GM12878 (cell line): ENCODE results near the gene BBS4. TPM values are rescaled to one million over a fixed set of nuclear protein-coding genes. Genes with fewer than 3 reads are reported as not detected.
"Not testable (repeated sequence)": the region's sequence is repeated elsewhere in the genome, so short reads cannot be mapped to it uniquely, and the experiment has no call there.

Experiments used
- ATAC-seq: fragments of 200-7000 bp; cut with Tn5 transposase; 3 replicates; pipeline ENCODE4 v1.9.1; 2020; ENCODE audit warnings: mild to moderate bottlenecking, moderate library complexity
- BruUV-seq: library from RNA; stranded (reverse); fragments of 400-500 nt; replicated peaks from 2 replicates; lab custom pipeline; 2021; lab: Mats Ljungman, UMichigan
- CTCF ChIA-PET: fragments of 300-600 bp; sonication (Branson Sonifier 250); formaldehyde crosslinking; extraction: SDS; loops from one replicate; lab custom pipeline; 2021; ENCODE audit warnings: inconsistent platforms; lab: Yijun Ruan, JAX
- POLR2A ChIA-PET: fragments of 350-600 bp; formaldehyde crosslinking; extraction: SDS; loops from one replicate; lab custom pipeline; 2021; ENCODE audit warnings: inconsistent platforms; lab: Charles Lee
- RAD21 ChIA-PET: fragments of 300-600 bp; sonication (Branson Sonifier 250); formaldehyde crosslinking; loops from one replicate; lab custom pipeline; 2023; ENCODE audit warnings: antibody characterized with exemption; ENCODE audit not compliant: unreplicated experiment; lab: Charles Lee
- SMC1A ChIA-PET: fragments of 300-600 bp; sonication (Branson Sonifier 250); formaldehyde crosslinking; loops from one replicate; lab custom pipeline; 2023; ENCODE audit not compliant: unreplicated experiment, uncharacterized antibody; lab: Charles Lee
- DNase-seq: peaks from one replicate; pipeline ENCODE4 v3.0.0-alpha.2; 2011; ENCODE audit warnings: low read depth, low spot score
- FAIRE-seq: peaks from 3 replicates; lab custom pipeline; 2011; peaks lifted over from hg19 to GRCh38; lab: Jason Lieb, UNC
- H2AFZ ChIP-seq: 2 replicates; pipeline ENCODE4 v1.6.0; 2011; ENCODE audit warnings: low read depth, low read length, control low read depth; ENCODE audit not compliant: control insufficient read depth
- H3K27ac ChIP-seq: 2 replicates; pipeline ENCODE4 v1.5.1; 2011; ENCODE audit warnings: control low read depth; ENCODE audit not compliant: control insufficient read depth, insufficient read depth
- H3K27me3 ChIP-seq, 2 experiments: replicated peaks in 1 of 2; 2 replicates each; pipeline versions ENCODE4 v1.6.0 to v1.6.1; 2011; ENCODE audit warnings: low read length in 1 of 2; ENCODE audit not compliant: control insufficient read depth in 2 of 2, insufficient read depth in 2 of 2
- H3K36me3 ChIP-seq, 2 experiments: 2 replicates each; pipeline ENCODE4 v1.5.1; 2011; ENCODE audit warnings: low read length in 1 of 2; ENCODE audit not compliant: control insufficient read depth in 2 of 2, insufficient read depth in 2 of 2
- H3K4me1 ChIP-seq: 2 replicates; pipeline ENCODE4 v1.6.1; 2011; ENCODE audit warnings: mild to moderate bottlenecking, low read length, moderate library complexity, mixed read lengths; ENCODE audit not compliant: control insufficient read depth, insufficient read depth
- H3K4me2 ChIP-seq: 2 replicates; pipeline ENCODE4 v1.6.0; 2011; ENCODE audit warnings: control low read depth; ENCODE audit not compliant: control insufficient read depth, insufficient read depth
- H3K4me3 ChIP-seq: fragments of 200-600 bp; sonication (generic); 2 replicates; pipeline ENCODE4 v1.5.1; 2016
- H3K79me2 ChIP-seq: 2 replicates; pipeline ENCODE4 v1.6.0; 2011; ENCODE audit warnings: low read length; ENCODE audit not compliant: control insufficient read depth, insufficient read depth
- H3K9ac ChIP-seq: 2 replicates; pipeline ENCODE4 v1.8.0; 2011; ENCODE audit warnings: low read length, control low read depth, mixed read lengths; ENCODE audit not compliant: control insufficient read depth, insufficient read depth
- H3K9me3 ChIP-seq: replicated peaks from 3 replicates; pipeline ENCODE4 v1.5.1; 2011; ENCODE audit warnings: mild to moderate bottlenecking, low read length; ENCODE audit not compliant: control insufficient read depth, insufficient read depth
- H4K20me1 ChIP-seq: 2 replicates; pipeline ENCODE4 v1.6.0; 2011; ENCODE audit not compliant: control insufficient read depth, insufficient read depth
- WGBS: methylation state at CpG from one replicate; pipeline ENCODE4 v1.1.6; 2016; ENCODE audit warnings: low lambda C conversion rate; ENCODE audit not compliant: insufficient replicate concordance, insufficient coverage; ENCODE audit errors: missing lambda C conversion rate; 5-methylcytosine and 5-hydroxymethylcytosine counted together
- in situ Hi-C: fragments of 300-500 bp; cut with MboI; formaldehyde crosslinking; loops from 9 replicates; pipeline ENCODE4 v1.14.3; 2018; ENCODE audit warnings: mixed read lengths
- intact Hi-C: fragments of 100-400 bp; cut with micrococcal nuclease; formaldehyde crosslinking; loops from one replicate; pipeline ENCODE4 v1.14.2; 2022; ENCODE audit not compliant: unreplicated experiment
- polyA plus RNA-seq, 11 experiments: library from polyadenylated mRNA; depleted of rRNA in 4 of 11; unstranded in 6 of 11; stranded (reverse) in 5 of 11; fragments of >200 nt; fragmentation: Nextera tagmentation in 4 of 11; fragmentation: Illumina TruSeq in 1 of 11; extraction: Ambion mirVana in 4 of 11; extraction: Trizol in 1 of 11; gene quantifications; 1 replicate in 1 of 11; 2 replicates in 10 of 11; pipeline versions ENCODE4 v1.2.1 to v1.2.3, GENCODE V29; 2011 to 2016; ENCODE audit warnings: inconsistent platforms in 2 of 11, missing spikeins in 2 of 11, low read depth in 1 of 11
- total RNA-seq, 4 experiments: library from RNA; depleted of rRNA in 3 of 4; stranded (reverse); fragments of >200 nt in 3 of 4; fragmentation: Illumina TruSeq in 1 of 4; extraction: Trizol in 1 of 4; gene quantifications; 2 replicates each; pipeline versions ENCODE4 v1.2.1 to v1.2.3, GENCODE V29; 2013 to 2021

The BBS4 gene
- total and polyA plus RNA-seq, 10 of the 15 experiments (the other 5 are each of a cell fraction or from before 2014, with no cell fraction given) = 7.2 to 22.1 (median 9.9) TPM

GRCh38 chr15:72648631-72649253 lies 37.3 kb upstream of the BBS4 start:
- SMC1A ChIA-PET, H3K4me2 ChIP-seq, H3K27ac ChIP-seq, CTCF ChIA-PET, DNase-seq, H4K20me1 ChIP-seq, H3K4me1 ChIP-seq, H3K79me2 ChIP-seq, H3K36me3 ChIP-seq, H3K27me3 ChIP-seq, H3K9ac ChIP-seq, POLR2A ChIA-PET, BruUV-seq, FAIRE-seq, intact Hi-C loops, ATAC-seq, RAD21 ChIA-PET, H3K4me3 ChIP-seq, in situ Hi-C loops, H2AFZ ChIP-seq, H3K9me3 ChIP-seq: not testable (repeated sequence)
- WGBS = 48% methylated on average over 8 of the region's 10 CpGs

- not testable (repeated sequence) for H3K27me3 ChIP-seq
Measured at GRCh38 chr15:72654397-72654796, 31.6 kb upstream of the BBS4 start, which contains the start of gene GOLGA6B. TSS of gene GOLGA6B (plus strand) at chr15:72654697. CDS start at chr15:72654738, 41 bp downstream.

GRCh38 chr15:72656014-72656413 lies 30.0 kb upstream of the BBS4 start:
- intact Hi-C loops, BruUV-seq, H3K9ac ChIP-seq, RAD21 ChIA-PET, H3K9me3 ChIP-seq, FAIRE-seq, in situ Hi-C loops, H3K36me3 ChIP-seq, H3K79me2 ChIP-seq, H3K4me1 ChIP-seq, H3K27me3 ChIP-seq, POLR2A ChIA-PET, H2AFZ ChIP-seq, H3K4me3 ChIP-seq, DNase-seq, CTCF ChIA-PET, SMC1A ChIA-PET, H3K27ac ChIP-seq, H3K4me2 ChIP-seq, H4K20me1 ChIP-seq, ATAC-seq: not testable (repeated sequence)
- WGBS = no CpG with 5 or more reads among the region's 3 CpGs

More at GRCh38 chr15:72654397-72654796, 31.6 kb upstream of the BBS4 start, which contains the start of gene GOLGA6B:
- CTCF ChIA-PET, H4K20me1 ChIP-seq, H2AFZ ChIP-seq, H3K9ac ChIP-seq, H3K36me3 ChIP-seq, H3K4me3 ChIP-seq, in situ Hi-C loops, DNase-seq, intact Hi-C loops, H3K9me3 ChIP-seq, H3K4me1 ChIP-seq, H3K4me2 ChIP-seq, H3K27ac ChIP-seq, BruUV-seq, POLR2A ChIA-PET, SMC1A ChIA-PET, RAD21 ChIA-PET, H3K79me2 ChIP-seq, ATAC-seq, FAIRE-seq: not testable (repeated sequence)
- WGBS = no CpG with 5 or more reads among the region's 7 CpGs

- 63% methylated on average over 8 of the region's 10 CpGs for WGBS
- H3K79me2 ChIP-seq, H3K27ac ChIP-seq, RAD21 ChIA-PET, H3K27me3 ChIP-seq, DNase-seq, FAIRE-seq, BruUV-seq, POLR2A ChIA-PET, H4K20me1 ChIP-seq, intact Hi-C loops, H3K4me2 ChIP-seq, H3K9ac ChIP-seq, ATAC-seq, H3K4me3 ChIP-seq, H3K4me1 ChIP-seq, H2AFZ ChIP-seq, in situ Hi-C loops, SMC1A ChIA-PET, H3K9me3 ChIP-seq, H3K36me3 ChIP-seq, CTCF ChIA-PET: not testable (repeated sequence)
Measured at GRCh38 chr15:72661081-72661480, 24.9 kb upstream of the BBS4 start.
